Endothelial cell of umbilical vein (primary cell): ENCODE measurements around the gene NFYA. TPM values are rescaled to one million over a fixed set of nuclear protein-coding genes. Genes with fewer than 3 reads are reported as not detected.

ENCODE experiments used
- BruUV-seq: library from RNA; stranded (reverse); fragments of 400-500 nt; replicated peaks from 2 replicates; lab custom pipeline; 2021; lab: Mats Ljungman, UMichigan
- CTCF ChIA-PET: fragments of 300-600, 350-600 bp; sonication (Branson Sonifier 250); formaldehyde crosslinking; loops from one replicate; lab custom pipeline; 2021; ENCODE audit warnings: antibody characterized with exemption, inconsistent platforms; lab: Charles Lee
- POLR2A ChIA-PET: fragments of 300-600, 350-600 bp; sonication (Branson Sonifier 250); formaldehyde crosslinking; loops from one replicate; lab custom pipeline; 2021; ENCODE audit warnings: antibody characterized with exemption, inconsistent platforms; lab: Charles Lee
- DNase-seq: peaks from one replicate; pipeline ENCODE4 v3.0.0-alpha.2; 2011; ENCODE audit warnings: low read depth, low spot score
- FAIRE-seq: peaks from 2 replicates; lab custom pipeline; 2011; peaks lifted over from hg19 to GRCh38; lab: Jason Lieb, UNC
- H2AFZ ChIP-seq: 2 replicates; pipeline ENCODE4 v1.6.0; 2012; ENCODE audit warnings: low read depth, low read length, control low read depth, inconsistent platforms
- H3K27ac ChIP-seq: 2 replicates; pipeline ENCODE4 v1.5.1; 2011; ENCODE audit warnings: low read depth, mild to moderate bottlenecking, control low read depth, low read length, moderate library complexity; ENCODE audit not compliant: insufficient read depth
- H3K27me3 ChIP-seq, 2 experiments: 2 replicates each; pipeline versions ENCODE4 v1.6.0 to v1.6.1; 2011; ENCODE audit warnings: low read length in 2 of 2, mixed read lengths in 1 of 2; ENCODE audit not compliant: control insufficient read depth in 2 of 2, insufficient read depth in 2 of 2
- H3K36me3 ChIP-seq, 2 experiments: 2 replicates in 1 of 2; 3 replicates in 1 of 2; pipeline ENCODE4 v1.5.1; 2011; ENCODE audit warnings: low read length in 2 of 2, mild to moderate bottlenecking in 1 of 2, moderate library complexity in 1 of 2; ENCODE audit not compliant: control insufficient read depth in 2 of 2, insufficient read depth in 2 of 2; ENCODE audit errors: extremely low read depth in 1 of 2
- H3K4me1 ChIP-seq: 3 replicates; pipeline ENCODE4 v1.5.1; 2011; ENCODE audit warnings: mild to moderate bottlenecking, low read length; ENCODE audit not compliant: control insufficient read depth, insufficient read depth; ENCODE audit errors: extremely low read depth
- H3K4me2 ChIP-seq: 2 replicates; pipeline ENCODE4 v1.6.1; 2011; ENCODE audit warnings: low read length, control low read depth, mixed read lengths; ENCODE audit not compliant: insufficient read depth
- H3K4me3 ChIP-seq, 3 experiments: fragments of 200-600 bp in 1 of 3; sonication (generic), shearing (Covaris generic) in 1 of 3; replicated peaks in 1 of 3; 2 replicates each; pipeline ENCODE4 v1.5.1; 2011 to 2016; ENCODE audit warnings: control low read depth in 3 of 3, low read length in 3 of 3, mild to moderate bottlenecking in 2 of 3, inconsistent platforms in 1 of 3, low read depth in 1 of 3, moderate library complexity in 1 of 3; ENCODE audit not compliant: insufficient read depth in 1 of 3
- H3K79me2 ChIP-seq: 2 replicates; pipeline ENCODE4 v1.6.0; 2012; ENCODE audit warnings: low read length, inconsistent platforms; ENCODE audit not compliant: control insufficient read depth, insufficient read depth
- H3K9ac ChIP-seq: replicated peaks from 2 replicates; pipeline ENCODE3; 2011; ENCODE audit warnings: low read length, control low read depth; ENCODE audit not compliant: insufficient read depth; ENCODE audit errors: extremely low read depth
- H3K9me1 ChIP-seq: replicated peaks from 3 replicates; pipeline ENCODE4 v1.6.0; 2011; ENCODE audit warnings: mild to moderate bottlenecking, low read length; ENCODE audit not compliant: control insufficient read depth, insufficient read depth; ENCODE audit errors: extremely low read depth
- H3K9me3 ChIP-seq: replicated peaks from 2 replicates; pipeline ENCODE4 v1.5.1; 2012; ENCODE audit warnings: low read length, inconsistent platforms; ENCODE audit not compliant: control insufficient read depth, insufficient read depth
- H4K20me1 ChIP-seq: replicated peaks from 2 replicates; pipeline ENCODE3; 2011; ENCODE audit warnings: mild to moderate bottlenecking, low read length; ENCODE audit not compliant: control insufficient read depth, insufficient read depth; ENCODE audit errors: extremely low read depth
- CTCF ChIP-seq, 2 donors: IDR thresholded peaks; 1 replicate in 1 of 2; 2 replicates in 1 of 2; pipeline ENCODE4 v1.5.1; 2011; ENCODE audit warnings: low read length in 2 of 2, mild to moderate bottlenecking in 2 of 2, moderate library complexity in 2 of 2, control low read depth in 1 of 2, inconsistent platforms in 1 of 2, low read depth in 1 of 2; ENCODE audit not compliant: insufficient read depth in 1 of 2; ENCODE audit errors: extremely low read depth in 1 of 2
- EZH2 ChIP-seq: IDR thresholded peaks from 2 replicates; pipeline ENCODE4 v1.6.1; 2012; ENCODE audit warnings: borderline replicate concordance, low read depth, mild to moderate bottlenecking, moderate library complexity, low read length, inconsistent platforms; ENCODE audit not compliant: severe bottlenecking
- FOS ChIP-seq: IDR thresholded peaks from 2 replicates; pipeline ENCODE4 v1.6.1; 2011; ENCODE audit warnings: mild to moderate bottlenecking, low read length, moderate library complexity, borderline replicate concordance; ENCODE audit not compliant: insufficient read depth
- GATA2 ChIP-seq: IDR thresholded peaks from 2 replicates; pipeline ENCODE4 v1.7.0; 2011; ENCODE audit warnings: low read depth, mild to moderate bottlenecking, moderate library complexity, mixed read lengths, low read length; ENCODE audit not compliant: insufficient read length, insufficient read depth
- JUN ChIP-seq: IDR thresholded peaks from 2 replicates; pipeline ENCODE4 v1.6.1; 2011; ENCODE audit warnings: borderline replicate concordance, low read depth; ENCODE audit not compliant: insufficient read length, insufficient read depth
- MYC ChIP-seq: IDR thresholded peaks from one replicate; pipeline ENCODE4 v1.6.1; 2011; ENCODE audit warnings: mild to moderate bottlenecking, low read depth, low read length
- POLR2A ChIP-seq: IDR thresholded peaks from 2 replicates; pipeline ENCODE4 v1.6.1; 2012; ENCODE audit warnings: low read depth, mild to moderate bottlenecking, control low read depth, low read length
- POLR2AphosphoS5 ChIP-seq: IDR thresholded peaks from 2 replicates; pipeline ENCODE4 v1.6.1; 2012; ENCODE audit warnings: low read depth, mild to moderate bottlenecking, control low read depth, low read length, moderate library complexity; ENCODE audit not compliant: insufficient read depth
- dilution Hi-C: fragments of 300-500 bp; cut with MboI; formaldehyde crosslinking; loops from one replicate; pipeline ENCODE4 v1.15.0; 2019; ENCODE audit warnings: low sequenced_read_pairs; ENCODE audit not compliant: extremely low pct_ligation_motif_present
- intact Hi-C: fragments of 100-400 bp; cut with micrococcal nuclease; formaldehyde crosslinking; loops from one replicate; pipeline ENCODE4 v1.10.0; 2022
- polyA plus RNA-seq, 4 experiments: library from polyadenylated mRNA; depleted of rRNA in 3 of 4; stranded (reverse) in 3 of 4; unstranded in 1 of 4; fragments of >200 nt; gene quantifications; 2 replicates each; pipeline versions ENCODE4 v1.2.1 to v1.2.3, GENCODE V29; 2011 to 2012; ENCODE audit warnings: missing spikeins in 1 of 4
- total RNA-seq: library from RNA; stranded (reverse); gene quantifications from 2 replicates; pipeline ENCODE4 v1.2.3, GENCODE V29; 2021
- TF ChIP-seq, protein P1 (sequence below): IDR thresholded peaks from 2 replicates; pipeline ENCODE4 v1.6.1; 2011; ENCODE audit not compliant: insufficient read depth, insufficient read length

NFYA gene
- total and polyA plus RNA-seq, 2 donors (not counting 3 experiments of a cell fraction or from before 2014, with no cell fraction given) = 13.1 to 29.0 TPM

- Histone ChIP-seq H3K27me3 (peaks cover 0 to 4% of the 10 kb centered on the region in 2 experiments), H2AFZ (peak overlapping the region; percentile 89), H3K9me1 (no peaks in the 10 kb centered on the region), H3K27ac (no peak overlapping the region), H3K79me2 (no peaks in the 10 kb centered on the region), H3K4me2 (peak overlapping the region; percentile 67), H3K9ac (no peak overlapping the region), H3K4me3 (peak overlapping the region in 1 of 3 experiments; percentile 30), H3K9me3 (no peaks in the 10 kb centered on the region), H4K20me1 (no peaks in the 10 kb centered on the region), H3K4me1 (peaks cover 6% of the 10 kb centered on the region), H3K36me3 (no peaks in the 10 kb centered on the region)
- dilution Hi-C loops = no loop called here
- no peak for DNase-seq
- ChIA-PET POLR2A (no interaction called here), CTCF (interaction anchor here (1.0 to 4.0 kb wide), 19 partner anchors 9 to 1678 kb away, joined by 3 to 96 read pairs (median 8); partner anchors contain the start of genes APOBEC2, TSPO2 and UNC5CL)
- no TSS peak for BruUV-seq
- intact Hi-C loops = loop anchor here (5.0 kb wide), 3 partner anchors 180 to 1680 kb away; no protein-coding TSS in a partner anchor
- TF ChIP-seq JUN (no peak), GATA2 (no peak), CTCF (IDR thresholded peaks at IDR 0.05; ENCODE audit: extremely low read depth in 1 of 2, insufficient read depth in 1 of 2, low read depth in 1 of 2, low read length in 2 of 2) (no peak), POLR2AphosphoS5 (no peak), POLR2A (no peak), FOS (no peak), EZH2 (no peak), MYC (no peak)
- TF ChIP-seq, protein P1, sequence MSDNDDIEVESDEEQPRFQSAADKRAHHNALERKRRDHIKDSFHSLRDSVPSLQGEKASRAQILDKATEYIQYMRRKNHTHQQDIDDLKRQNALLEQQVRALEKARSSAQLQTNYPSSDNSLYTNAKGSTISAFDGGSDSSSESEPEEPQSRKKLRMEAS = no peak
- FAIRE-seq = no peak
Measured at GRCh38 chr6:41027241-41027640, 45.5 kb upstream of the NFYA start.
